ENCODE measurements around the gene KLF4. TPM values are rescaled to one million over a fixed set of nuclear protein-coding genes. Genes with fewer than 3 reads are reported as not detected.

Gene KLF4
- total RNA-seq, 1 experiment from 2014 or later = not detected

- H2AFZ ChIP-seq (ENCODE audit: low read length) = no peak overlapping the region
- H3K4me2 ChIP-seq (ENCODE audit: low read depth, low read length, poor library complexity, severe bottlenecking) = no peak overlapping the region
- DNase-seq = no peak
- no peaks in the 10 kb centered on the region for H4K20me1 ChIP-seq (ENCODE audit: insufficient read depth, low read depth, low read length)
- no peaks in the 10 kb centered on the region for H3K36me3 ChIP-seq (ENCODE audit: insufficient read depth, low read length)
- H3K27ac ChIP-seq (ENCODE audit: low read length) = no peak overlapping the region
- H3K27me3 ChIP-seq (ENCODE audit: low read length) = no peaks in the 10 kb centered on the region
- no peaks in the 10 kb centered on the region for H3K9me3 ChIP-seq (ENCODE audit: low read length)
- no peak overlapping the region for H3K9ac ChIP-seq (ENCODE audit: low read length)
- no peaks in the 10 kb centered on the region for H3K79me2 ChIP-seq (ENCODE audit: low read length)
- H3K4me1 ChIP-seq (ENCODE audit: low read length) = no peaks in the 10 kb centered on the region
- no peak overlapping the region for H3K4me3 ChIP-seq (ENCODE audit: low read length)
- no peaks in the 10 kb centered on the region for H3K9me2 ChIP-seq (replicated peaks; ENCODE audit: insufficient read depth, low read length)
Measured at GRCh38 chr9:107447081-107447480, 42.5 kb downstream of the KLF4 start.

GRCh38 chr9:107446491-107446890 is 43.1 kb downstream of the KLF4 start:
- Histone ChIP-seq H3K27ac (ENCODE audit: low read length) (no peak overlapping the region), H3K79me2 (ENCODE audit: low read length) (no peaks in the 10 kb centered on the region), H3K4me3 (ENCODE audit: low read length) (no peak overlapping the region), H2AFZ (ENCODE audit: low read length) (no peak overlapping the region), H3K9me3 (ENCODE audit: low read length) (no peaks in the 10 kb centered on the region), H3K9ac (ENCODE audit: low read length) (no peak overlapping the region), H4K20me1 (ENCODE audit: insufficient read depth, low read depth, low read length) (no peaks in the 10 kb centered on the region), H3K27me3 (ENCODE audit: low read length) (no peaks in the 10 kb centered on the region), H3K36me3 (ENCODE audit: insufficient read depth, low read length) (no peaks in the 10 kb centered on the region), H3K9me2 (replicated peaks; ENCODE audit: insufficient read depth, low read length) (no peaks in the 10 kb centered on the region), H3K4me1 (ENCODE audit: low read length) (no peaks in the 10 kb centered on the region), H3K4me2 (ENCODE audit: low read depth, low read length, poor library complexity, severe bottlenecking) (no peak overlapping the region)
- DNase-seq = no peak

- H3K27ac ChIP-seq (ENCODE audit: low read length) = no peak overlapping the region
- H3K4me3 ChIP-seq (ENCODE audit: low read length) = no peak overlapping the region
- no peak overlapping the region for H3K9ac ChIP-seq (ENCODE audit: low read length)
- H2AFZ ChIP-seq (ENCODE audit: low read length) = no peak overlapping the region
- no peaks in the 10 kb centered on the region for H3K9me3 ChIP-seq (ENCODE audit: low read length)
- no peaks in the 10 kb centered on the region for H4K20me1 ChIP-seq (ENCODE audit: insufficient read depth, low read depth, low read length)
- H3K9me2 ChIP-seq (replicated peaks; ENCODE audit: insufficient read depth, low read length) = no peaks in the 10 kb centered on the region
- no peak overlapping the region for H3K4me2 ChIP-seq (ENCODE audit: low read depth, low read length, poor library complexity, severe bottlenecking)
- H3K79me2 ChIP-seq (ENCODE audit: low read length) = no peaks in the 10 kb centered on the region
- no peaks in the 10 kb centered on the region for H3K4me1 ChIP-seq (ENCODE audit: low read length)
- H3K36me3 ChIP-seq (ENCODE audit: insufficient read depth, low read length) = no peaks in the 10 kb centered on the region
- no peak for DNase-seq
- no peaks in the 10 kb centered on the region for H3K27me3 ChIP-seq (ENCODE audit: low read length)
Measured at GRCh38 chr9:107443786-107444185, 45.8 kb downstream of the KLF4 start.

GRCh38 chr9:107439991-107440456 is 49.5 kb downstream of the KLF4 start:
- Histone ChIP-seq H4K20me1 (ENCODE audit: insufficient read depth, low read depth, low read length) (no peaks in the 10 kb centered on the region), H3K4me1 (ENCODE audit: low read length) (no peaks in the 10 kb centered on the region), H3K9me2 (replicated peaks; ENCODE audit: insufficient read depth, low read length) (no peaks in the 10 kb centered on the region), H3K9me3 (ENCODE audit: low read length) (no peaks in the 10 kb centered on the region), H3K4me3 (ENCODE audit: low read length) (no peak overlapping the region), H3K9ac (ENCODE audit: low read length) (no peak overlapping the region), H3K27ac (ENCODE audit: low read length) (no peak overlapping the region), H2AFZ (ENCODE audit: low read length) (no peak overlapping the region), H3K36me3 (ENCODE audit: insufficient read depth, low read length) (no peaks in the 10 kb centered on the region), H3K79me2 (ENCODE audit: low read length) (no peaks in the 10 kb centered on the region), H3K4me2 (ENCODE audit: low read depth, low read length, poor library complexity, severe bottlenecking) (no peak overlapping the region), H3K27me3 (ENCODE audit: low read length) (no peaks in the 10 kb centered on the region)
- no peak for DNase-seq

DNA sequence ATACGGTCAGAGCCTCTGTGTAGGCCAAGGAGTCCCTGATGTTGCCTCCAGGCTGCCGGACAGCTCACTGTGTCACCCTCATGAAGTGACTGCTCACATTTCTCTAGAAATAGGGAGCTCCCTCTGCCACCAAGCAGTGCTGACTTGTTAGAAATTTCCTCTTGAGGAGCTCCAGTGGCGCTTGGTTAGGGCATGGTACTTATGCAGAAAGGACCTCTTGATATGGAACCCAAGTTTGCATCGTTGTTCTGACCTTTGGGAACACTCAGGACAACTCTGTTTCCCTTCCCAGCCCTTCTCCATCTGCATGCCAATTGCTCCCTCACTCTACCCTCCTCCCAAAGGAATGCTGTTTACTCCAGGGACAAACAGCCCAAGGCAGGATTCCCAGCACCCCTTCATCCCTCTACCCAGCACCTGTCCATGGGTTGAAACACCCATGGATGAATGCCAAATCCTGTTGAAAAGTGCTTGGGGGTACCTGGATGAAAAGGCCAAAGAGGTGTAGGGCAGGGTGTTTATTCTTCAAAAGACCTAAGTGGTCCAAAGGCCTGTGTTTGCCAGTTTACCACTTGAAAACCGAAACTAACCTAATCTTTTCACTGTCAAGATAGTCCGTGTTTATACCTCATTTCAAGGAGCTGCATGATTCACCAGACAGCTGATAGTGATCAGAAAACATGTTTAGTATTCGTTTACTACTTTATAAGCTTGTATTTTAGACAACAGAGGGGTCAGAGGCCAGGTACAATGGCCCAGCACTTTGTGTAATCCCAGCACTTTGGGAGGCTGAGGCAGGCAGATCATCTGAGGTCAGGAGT is 51.1 kb downstream of the KLF4 start:
- no peaks in the 10 kb centered on the region for H3K4me1 ChIP-seq (ENCODE audit: low read length)
- no peaks in the 10 kb centered on the region for H3K27me3 ChIP-seq (ENCODE audit: low read length)
- H3K36me3 ChIP-seq (ENCODE audit: insufficient read depth, low read length) = no peaks in the 10 kb centered on the region
- no peaks in the 10 kb centered on the region for H3K9me3 ChIP-seq (ENCODE audit: low read length)
- H3K27ac ChIP-seq (ENCODE audit: low read length) = no peak overlapping the region
- H2AFZ ChIP-seq (ENCODE audit: low read length) = no peak overlapping the region
- H3K9ac ChIP-seq (ENCODE audit: low read length) = no peak overlapping the region
- H3K4me2 ChIP-seq (ENCODE audit: low read depth, low read length, poor library complexity, severe bottlenecking) = no peak overlapping the region
- H3K9me2 ChIP-seq (replicated peaks; ENCODE audit: insufficient read depth, low read length) = no peaks in the 10 kb centered on the region
- H3K4me3 ChIP-seq (ENCODE audit: low read length) = no peak overlapping the region
- DNase-seq = no peak
- no peaks in the 10 kb centered on the region for H4K20me1 ChIP-seq (ENCODE audit: insufficient read depth, low read depth, low read length)
- no peaks in the 10 kb centered on the region for H3K79me2 ChIP-seq (ENCODE audit: low read length)

DNA sequence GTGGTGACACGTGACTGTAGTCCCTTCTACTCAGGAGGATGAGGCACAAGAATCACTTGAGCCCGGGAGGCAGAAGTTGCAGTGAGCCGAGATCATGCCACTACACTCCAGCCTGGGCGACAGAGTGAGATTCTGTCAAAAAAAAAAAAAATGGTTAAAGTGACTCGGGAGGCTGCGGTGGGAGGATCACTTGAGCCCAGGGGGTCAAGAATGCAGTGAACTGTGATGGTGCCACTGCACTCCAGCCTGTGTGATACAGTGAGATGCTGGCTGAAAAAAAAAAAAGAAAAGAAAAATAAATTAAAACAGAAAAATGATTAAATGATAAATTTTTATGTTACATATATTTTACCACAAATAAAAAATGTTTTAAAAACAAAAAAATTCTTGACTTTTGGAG is 51.9 kb downstream of the KLF4 start:
- Histone ChIP-seq H3K4me2 (ENCODE audit: low read depth, low read length, poor library complexity, severe bottlenecking) (no peak overlapping the region), H3K27ac (ENCODE audit: low read length) (no peak overlapping the region), H3K27me3 (ENCODE audit: low read length) (no peaks in the 10 kb centered on the region)

GRCh38 chr9:107435415-107435814 is 54.2 kb downstream of the KLF4 start:
- no peaks in the 10 kb centered on the region for H3K36me3 ChIP-seq (ENCODE audit: insufficient read depth, low read length)
- H3K79me2 ChIP-seq (ENCODE audit: low read length) = no peaks in the 10 kb centered on the region
- H2AFZ ChIP-seq (ENCODE audit: low read length) = no peak overlapping the region
- no peak overlapping the region for H3K4me2 ChIP-seq (ENCODE audit: low read depth, low read length, poor library complexity, severe bottlenecking)
- H3K27ac ChIP-seq (ENCODE audit: low read length) = no peak overlapping the region
- no peaks in the 10 kb centered on the region for H4K20me1 ChIP-seq (ENCODE audit: insufficient read depth, low read depth, low read length)
- no peak overlapping the region for H3K9ac ChIP-seq (ENCODE audit: low read length)
- no peaks in the 10 kb centered on the region for H3K27me3 ChIP-seq (ENCODE audit: low read length)
- H3K4me3 ChIP-seq (ENCODE audit: low read length) = no peak overlapping the region
- no peaks in the 10 kb centered on the region for H3K9me2 ChIP-seq (replicated peaks; ENCODE audit: insufficient read depth, low read length)
- H3K4me1 ChIP-seq (ENCODE audit: low read length) = no peaks in the 10 kb centered on the region
- no peaks in the 10 kb centered on the region for H3K9me3 ChIP-seq (ENCODE audit: low read length)
- DNase-seq = no peak

More for the DNA sequence above, 51.9 kb downstream of the KLF4 start:
- H3K4me1 ChIP-seq (ENCODE audit: low read length) = no peaks in the 10 kb centered on the region
- H3K79me2 ChIP-seq (ENCODE audit: low read length) = no peaks in the 10 kb centered on the region
- no peaks in the 10 kb centered on the region for H3K9me2 ChIP-seq (replicated peaks; ENCODE audit: insufficient read depth, low read length)
- no peak for DNase-seq
- H3K4me3 ChIP-seq (ENCODE audit: low read length) = no peak overlapping the region
- H3K9me3 ChIP-seq (ENCODE audit: low read length) = no peaks in the 10 kb centered on the region
- no peaks in the 10 kb centered on the region for H4K20me1 ChIP-seq (ENCODE audit: insufficient read depth, low read depth, low read length)
- no peak overlapping the region for H2AFZ ChIP-seq (ENCODE audit: low read length)
- no peak overlapping the region for H3K9ac ChIP-seq (ENCODE audit: low read length)
- no peaks in the 10 kb centered on the region for H3K36me3 ChIP-seq (ENCODE audit: insufficient read depth, low read length)
